Stimulated activated naive CD8-positive, alpha-beta T cell treated with anti-CD3 and anti-CD28 coated beads, Interleukin-15, amount 100 ng/mL, for 72 hours (primary cell): ENCODE results near the gene APBB1.
"Not testable (repeated sequence)": the region's sequence is repeated elsewhere in the genome, so short reads cannot be mapped to it uniquely, and the experiment has no call there.

ENCODE experiments used
- ATAC-seq: fragments of 150-1000 bp; cut with Tn5 transposase; 2 replicates; pipeline ENCODE4 v1.10.0; 2021; ENCODE audit warnings: mild to moderate bottlenecking, moderate library complexity
- DNase-seq, 2 donors: peaks; one replicate each; pipeline ENCODE4 v3.0.0; 2021 to 2022
- H3K27ac Mint-ChIP-seq, 2 donors: one replicate each; pipeline ENCODE4 v1.8.0; 2022; ENCODE audit warnings: mild to moderate bottlenecking in 2 of 2, mixed read lengths in 2 of 2, moderate library complexity in 2 of 2
- H3K27me3 Mint-ChIP-seq: one replicate; pipeline ENCODE4 v1.8.0; 2022; ENCODE audit warnings: mixed read lengths
- H3K4me1 Mint-ChIP-seq: one replicate; pipeline ENCODE4 v1.8.0; 2022; ENCODE audit warnings: mild to moderate bottlenecking, mixed read lengths
- H3K4me3 Mint-ChIP-seq, 2 donors: one replicate each; pipeline ENCODE4 v1.8.0; 2022; ENCODE audit warnings: mild to moderate bottlenecking in 2 of 2, mixed read lengths in 2 of 2, moderate library complexity in 1 of 2
- H3K9me3 Mint-ChIP-seq, 2 donors: one replicate each; pipeline ENCODE4 v1.8.0; 2022; ENCODE audit warnings: mixed read lengths in 2 of 2

Gene APBB1

GRCh38 chr11:6404342-6405051 is 14.4 kb downstream of the APBB1 start:
- H3K4me3 Mint-ChIP-seq, result peak overlapping the region; percentile 5 to 44
- no peak overlapping the region for H3K27ac Mint-ChIP-seq
- no peaks in the 10 kb centered on the region for H3K27me3 Mint-ChIP-seq
- peak; percentile 47 for ATAC-seq
- peaks cover 89% of the 10 kb centered on the region for H3K4me1 Mint-ChIP-seq
- no peaks in the 10 kb centered on the region for H3K9me3 Mint-ChIP-seq
- peak in 1 of 2 donors; percentile 29 for DNase-seq

GRCh38 chr11:6403539-6403938 is 15.4 kb downstream of the APBB1 start:
- no peaks in the 10 kb centered on the region for H3K27me3 Mint-ChIP-seq
- peak overlapping the region; percentile 33 to 84 for H3K4me3 Mint-ChIP-seq
- no peak for ATAC-seq
- no peak overlapping the region for H3K27ac Mint-ChIP-seq
- peaks cover 91% of the 10 kb centered on the region for H3K4me1 Mint-ChIP-seq
- DNase-seq, result no peak
- no peaks in the 10 kb centered on the region for H3K9me3 Mint-ChIP-seq

DNA sequence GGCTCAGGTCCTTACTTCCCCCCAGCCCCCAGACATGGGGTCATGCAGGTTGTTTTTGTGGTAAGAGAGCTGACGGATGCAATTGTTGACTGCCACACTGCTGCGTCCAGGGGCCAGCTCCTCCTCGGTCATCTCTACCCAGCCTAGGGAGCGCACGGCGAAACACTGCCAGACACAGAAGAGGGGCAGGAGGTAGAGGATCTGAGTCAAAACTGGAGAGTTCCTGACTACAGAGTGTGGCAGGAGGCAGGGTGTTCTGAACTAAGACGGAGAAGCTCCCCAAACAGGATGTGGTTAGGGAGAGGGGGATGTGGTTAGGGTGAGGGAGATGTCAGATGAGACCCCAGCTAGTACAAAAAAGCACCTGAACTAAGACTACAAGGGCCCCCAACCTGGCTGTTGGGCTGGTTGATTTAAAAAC is 16.3 kb downstream of the APBB1 start:
- H3K4me1 Mint-ChIP-seq, result peaks cover 82% of the 10 kb centered on the region
- ATAC-seq (peak; percentile 91), DNase-seq (peak; percentile 73 to 86)
- H3K9me3 Mint-ChIP-seq, result no peaks in the 10 kb centered on the region
- peak overlapping the region; percentile 84 to 87 for H3K4me3 Mint-ChIP-seq
- H3K27me3 Mint-ChIP-seq, result no peaks in the 10 kb centered on the region
- peak overlapping the region; percentile 94 to 95 for H3K27ac Mint-ChIP-seq

GRCh38 chr11:6402061-6402470 is 16.8 kb downstream of the APBB1 start:
- peak overlapping the region; percentile 84 to 87 for H3K4me3 Mint-ChIP-seq
- no peaks in the 10 kb centered on the region for H3K9me3 Mint-ChIP-seq
- H3K27ac Mint-ChIP-seq, result peak overlapping the region; percentile 94 to 95
- peaks cover 79% of the 10 kb centered on the region for H3K4me1 Mint-ChIP-seq
- peak; percentile 42 to 59 for DNase-seq
- no peaks in the 10 kb centered on the region for H3K27me3 Mint-ChIP-seq
- peak; percentile 65 for ATAC-seq

GRCh38 chr11:6401464-6401863 is 17.4 kb downstream of the APBB1 start:
- DNase-seq, result no peak
- ATAC-seq, result no peak
- peak overlapping the region in 1 of 2 donors; percentile 44 for H3K27ac Mint-ChIP-seq
- H3K27me3 Mint-ChIP-seq, result no peaks in the 10 kb centered on the region
- no peaks in the 10 kb centered on the region for H3K9me3 Mint-ChIP-seq
- H3K4me3 Mint-ChIP-seq, result no peak overlapping the region
- peaks cover 79% of the 10 kb centered on the region for H3K4me1 Mint-ChIP-seq

GRCh38 chr11:6400431-6401345 is 18.2 kb downstream of the APBB1 start:
- Mint-ChIP-seq H3K4me3 (no peak overlapping the region), H3K9me3 (no peaks in the 10 kb centered on the region), H3K4me1 (peaks cover 79% of the 10 kb centered on the region), H3K27ac (peak overlapping the region in 1 of 2 donors; percentile 13), H3K27me3 (no peaks in the 10 kb centered on the region)
- ATAC-seq, result no peak
- no peak for DNase-seq

- H3K4me1 Mint-ChIP-seq, result peaks cover 79% of the 10 kb centered on the region
- H3K9me3 Mint-ChIP-seq, result no peaks in the 10 kb centered on the region
- no peak overlapping the region for H3K4me3 Mint-ChIP-seq
- no peak for ATAC-seq
- DNase-seq, result no peak
- H3K27me3 Mint-ChIP-seq, result no peaks in the 10 kb centered on the region
- H3K27ac Mint-ChIP-seq, result no peak overlapping the region
Observed at GRCh38 chr11:6397636-6398035, 21.3 kb downstream of the APBB1 start.

GRCh38 chr11:6397156-6397555 is 21.7 kb downstream of the APBB1 start:
- Mint-ChIP-seq H3K27ac (no peak overlapping the region), H3K4me3 (no peak overlapping the region), H3K4me1 (peaks cover 78% of the 10 kb centered on the region), H3K27me3 (no peaks in the 10 kb centered on the region), H3K9me3 (no peaks in the 10 kb centered on the region)
- ATAC-seq (no peak), DNase-seq (no peak)

- no peak for DNase-seq
- Mint-ChIP-seq H3K27ac (peak overlapping the region in 1 of 2 donors; percentile 50), H3K27me3 (no peaks in the 10 kb centered on the region), H3K4me3 (no peak overlapping the region), H3K4me1 (peaks cover 78% of the 10 kb centered on the region), H3K9me3 (no peaks in the 10 kb centered on the region)
- no peak for ATAC-seq
Observed at GRCh38 chr11:6395470-6396060, 23.3 kb downstream of the APBB1 start.

GRCh38 chr11:6393989-6394670 is 24.8 kb downstream of the APBB1 start:
- Mint-ChIP-seq H3K9me3 (no peaks in the 10 kb centered on the region), H3K4me3 (no peak overlapping the region), H3K27ac (no peak overlapping the region), H3K4me1 (peaks cover 80% of the 10 kb centered on the region), H3K27me3 (no peaks in the 10 kb centered on the region)
- ATAC-seq (no peak), DNase-seq (no peak)

DNA sequence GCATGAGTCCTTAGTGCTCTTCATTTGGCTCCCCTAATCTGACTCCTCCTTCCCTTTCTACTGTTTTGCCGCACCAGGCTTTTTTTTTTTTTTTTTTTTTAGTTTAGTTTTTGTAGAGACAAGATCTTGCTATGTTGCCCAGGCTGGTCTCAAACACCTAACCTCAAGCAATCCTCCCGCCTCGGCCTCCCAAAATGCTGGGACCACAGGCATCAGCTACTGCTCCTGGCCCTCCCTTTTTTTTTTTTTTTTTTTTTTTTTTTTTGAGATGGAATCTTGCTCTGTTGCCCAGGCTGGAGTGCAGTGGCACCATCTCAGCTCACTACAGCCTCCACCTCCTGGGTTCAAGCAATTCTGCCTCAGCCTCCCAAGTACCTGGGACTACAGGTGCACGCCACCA is 26.6 kb downstream of the APBB1 start:
- Mint-ChIP-seq H3K4me1 (peaks cover 79% of the 10 kb centered on the region), H3K4me3 (peak overlapping the region; percentile 91 to 93)
- H3K9me3 Mint-ChIP-seq, H3K27me3 Mint-ChIP-seq, ATAC-seq, H3K27ac Mint-ChIP-seq, DNase-seq: not testable (repeated sequence)

- Mint-ChIP-seq H3K4me1 (peaks cover 73% of the 10 kb centered on the region), H3K27me3 (no peaks in the 10 kb centered on the region), H3K27ac (no peak overlapping the region), H3K4me3 (peak overlapping the region; percentile 91 to 93), H3K9me3 (no peaks in the 10 kb centered on the region)
- DNase-seq, result no peak
- ATAC-seq, result no peak
Observed at GRCh38 chr11:6391537-6392134, 27.3 kb downstream of the APBB1 start.

GRCh38 chr11:6390718-6391469 is 28.0 kb downstream of the APBB1 start:
- no peaks in the 10 kb centered on the region for H3K9me3 Mint-ChIP-seq
- peaks cover 66% of the 10 kb centered on the region for H3K4me1 Mint-ChIP-seq
- H3K4me3 Mint-ChIP-seq, result peak overlapping the region; percentile 91 to 93
- H3K27me3 Mint-ChIP-seq, result no peaks in the 10 kb centered on the region
- DNase-seq, result no peak
- no peak for ATAC-seq
- H3K27ac Mint-ChIP-seq, result peak overlapping the region in 1 of 2 donors; percentile 96

GRCh38 chr11:6389905-6390717 is 28.8 kb downstream of the APBB1 start, which contains the start of gene SMPD1:
SMPD1 (plus strand) TSS chr11:6390474; CDS start chr11:6390599, 125 bp downstream.
- peaks cover 58% of the 10 kb centered on the region for H3K4me1 Mint-ChIP-seq

More at GRCh38 chr11:6389905-6390717, 28.8 kb downstream of the APBB1 start, which contains the start of gene SMPD1:
- Mint-ChIP-seq H3K27me3 (no peaks in the 10 kb centered on the region), H3K4me3 (peak within 1 kb of the TSS; percentile 91 to 93), H3K27ac (peak within 1 kb of the TSS; percentile 96 to 99), H3K9me3 (no peaks in the 10 kb centered on the region)
- DNase-seq (peak; percentile 92 to 94), ATAC-seq (peak; percentile 90)
